A549 (cell line): ENCODE measurements around the gene FSTL4.

ENCODE experiments used
- CEBPB ChIP-seq, 2 experiments: fragments of >200 bp in 1 of 2; sonication (Bioruptor Twin) in 1 of 2; formaldehyde crosslinking in 1 of 2; IDR thresholded peaks; 2 replicates each; pipeline ENCODE4 v1.6.1; 2012 to 2016
- EP300 ChIP-seq, 2 experiments: fragments of >200 bp; sonication (Bioruptor Twin); formaldehyde crosslinking; IDR thresholded peaks; 2 replicates in 1 of 2; 3 replicates in 1 of 2; pipeline ENCODE4 v1.6.1; 2016 to 2017
- FOSL2 ChIP-seq, 2 experiments: fragments of 450-650 bp in 1 of 2; fragments of >200 bp in 1 of 2; sonication (Bioruptor Twin) in 1 of 2; formaldehyde crosslinking; IDR thresholded peaks; 2 replicates each; pipeline versions ENCODE4 v1.5.0 to v1.6.1; 2016 to 2020; ENCODE audit warnings: mild to moderate bottlenecking in 1 of 2, moderate library complexity in 1 of 2
- HOXB5 ChIP-seq: fragments of 250-450 bp; sonication (Bioruptor Pico); IDR thresholded peaks from 2 replicates; pipeline ENCODE4 v1.5.0; 2020; ENCODE audit warnings: mild to moderate bottlenecking, moderate library complexity
- JUN ChIP-seq, 2 experiments: fragments of >200 bp; sonication (Bioruptor Twin); formaldehyde crosslinking; IDR thresholded peaks; 2 replicates in 1 of 2; 3 replicates in 1 of 2; pipeline ENCODE4 v1.6.1; 2016 to 2017
- MAFK ChIP-seq: fragments of 450-650 bp; IDR thresholded peaks from 2 replicates; pipeline ENCODE4 v1.6.1; 2014; ENCODE audit not compliant: partially characterized antibody
- MAZ ChIP-seq: fragments of 150-350 bp; IDR thresholded peaks from 2 replicates; pipeline ENCODE4 v1.6.1; 2014; ENCODE audit warnings: antibody characterized with exemption, low read depth, low read length, borderline replicate concordance
- MYC ChIP-seq: IDR thresholded peaks from 2 replicates; pipeline ENCODE4 v1.6.1; 2012; ENCODE audit warnings: mild to moderate bottlenecking, inconsistent platforms, low read length, improper control_type of control experiment, borderline replicate concordance
- POLR2A ChIP-seq: IDR thresholded peaks from 2 replicates; pipeline ENCODE4 v1.6.1; 2012; ENCODE audit warnings: mild to moderate bottlenecking, low read length
- RCOR1 ChIP-seq: fragments of 150-350 bp; IDR thresholded peaks from 2 replicates; pipeline ENCODE4 v1.6.1; 2014; ENCODE audit warnings: antibody characterized with exemption, low read length, low read depth
- SMC3 ChIP-seq: fragments of >200 bp; sonication (Bioruptor Twin); formaldehyde crosslinking; IDR thresholded peaks from 3 replicates; pipeline ENCODE4 v1.6.1; 2018; ENCODE audit warnings: inconsistent platforms
- TF ChIP-seq, protein P1 (sequence below): fragments of >200 bp; sonication (Bioruptor Twin); formaldehyde crosslinking; IDR thresholded peaks from 3 replicates; pipeline ENCODE4 v1.5.1; 2016
- TF ChIP-seq, protein P2 (sequence below): IDR thresholded peaks from 2 replicates; pipeline ENCODE4 v1.6.1; 2012
- TF ChIP-seq, protein P3 (sequence below): fragments of >200 bp; sonication (Bioruptor Twin); formaldehyde crosslinking; IDR thresholded peaks from 3 replicates; pipeline ENCODE4 v1.6.1; 2016

DNA sequence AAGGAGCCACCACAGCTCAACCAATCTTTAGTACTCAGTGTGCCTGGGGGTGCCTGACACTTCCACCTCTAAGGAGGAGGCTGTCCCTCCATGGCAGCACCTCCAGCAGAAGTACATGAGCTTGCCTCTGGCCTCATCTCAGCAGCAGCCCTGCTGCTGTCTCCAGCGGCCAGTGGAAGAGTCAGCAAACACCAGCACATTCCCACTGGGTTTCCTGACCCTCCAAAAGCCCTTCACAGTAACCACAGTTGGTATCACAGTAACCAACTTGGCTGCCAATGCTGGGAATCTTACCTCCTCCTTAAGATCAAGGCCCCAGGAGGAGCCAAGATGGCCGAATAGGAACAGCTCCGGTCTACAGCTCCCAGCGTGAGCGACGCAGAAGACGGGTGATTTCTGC lies 29.4 kb downstream of the FSTL4 start:
- TF ChIP-seq, protein P1, sequence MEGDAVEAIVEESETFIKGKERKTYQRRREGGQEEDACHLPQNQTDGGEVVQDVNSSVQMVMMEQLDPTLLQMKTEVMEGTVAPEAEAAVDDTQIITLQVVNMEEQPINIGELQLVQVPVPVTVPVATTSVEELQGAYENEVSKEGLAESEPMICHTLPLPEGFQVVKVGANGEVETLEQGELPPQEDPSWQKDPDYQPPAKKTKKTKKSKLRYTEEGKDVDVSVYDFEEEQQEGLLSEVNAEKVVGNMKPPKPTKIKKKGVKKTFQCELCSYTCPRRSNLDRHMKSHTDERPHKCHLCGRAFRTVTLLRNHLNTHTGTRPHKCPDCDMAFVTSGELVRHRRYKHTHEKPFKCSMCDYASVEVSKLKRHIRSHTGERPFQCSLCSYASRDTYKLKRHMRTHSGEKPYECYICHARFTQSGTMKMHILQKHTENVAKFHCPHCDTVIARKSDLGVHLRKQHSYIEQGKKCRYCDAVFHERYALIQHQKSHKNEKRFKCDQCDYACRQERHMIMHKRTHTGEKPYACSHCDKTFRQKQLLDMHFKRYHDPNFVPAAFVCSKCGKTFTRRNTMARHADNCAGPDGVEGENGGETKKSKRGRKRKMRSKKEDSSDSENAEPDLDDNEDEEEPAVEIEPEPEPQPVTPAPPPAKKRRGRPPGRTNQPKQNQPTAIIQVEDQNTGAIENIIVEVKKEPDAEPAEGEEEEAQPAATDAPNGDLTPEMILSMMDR, result no peak
- TF ChIP-seq EP300 (IDR thresholded peaks at IDR 0.05) (no peak), POLR2A (no peak), MAFK (no peak), JUN (IDR thresholded peaks at IDR 0.05) (no peak), RCOR1 (no peak), MYC (no peak), HOXB5 (CRISPR knock-in tag) (no peak), CEBPB (IDR thresholded peaks at IDR 0.05) (no peak), FOSL2 (IDR thresholded peaks at IDR 0.05) (no peak), FOSL2 (CRISPR knock-in tag; IDR thresholded peaks at IDR 0.05) (no peak), MAZ (no peak), SMC3 (no peak)
- TF ChIP-seq, protein P2, sequence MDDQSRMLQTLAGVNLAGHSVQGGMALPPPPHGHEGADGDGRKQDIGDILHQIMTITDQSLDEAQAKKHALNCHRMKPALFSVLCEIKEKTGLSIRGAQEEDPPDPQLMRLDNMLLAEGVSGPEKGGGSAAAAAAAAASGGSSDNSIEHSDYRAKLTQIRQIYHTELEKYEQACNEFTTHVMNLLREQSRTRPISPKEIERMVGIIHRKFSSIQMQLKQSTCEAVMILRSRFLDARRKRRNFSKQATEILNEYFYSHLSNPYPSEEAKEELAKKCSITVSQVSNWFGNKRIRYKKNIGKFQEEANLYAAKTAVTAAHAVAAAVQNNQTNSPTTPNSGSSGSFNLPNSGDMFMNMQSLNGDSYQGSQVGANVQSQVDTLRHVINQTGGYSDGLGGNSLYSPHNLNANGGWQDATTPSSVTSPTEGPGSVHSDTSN, result no peak
- TF ChIP-seq, protein P3, sequence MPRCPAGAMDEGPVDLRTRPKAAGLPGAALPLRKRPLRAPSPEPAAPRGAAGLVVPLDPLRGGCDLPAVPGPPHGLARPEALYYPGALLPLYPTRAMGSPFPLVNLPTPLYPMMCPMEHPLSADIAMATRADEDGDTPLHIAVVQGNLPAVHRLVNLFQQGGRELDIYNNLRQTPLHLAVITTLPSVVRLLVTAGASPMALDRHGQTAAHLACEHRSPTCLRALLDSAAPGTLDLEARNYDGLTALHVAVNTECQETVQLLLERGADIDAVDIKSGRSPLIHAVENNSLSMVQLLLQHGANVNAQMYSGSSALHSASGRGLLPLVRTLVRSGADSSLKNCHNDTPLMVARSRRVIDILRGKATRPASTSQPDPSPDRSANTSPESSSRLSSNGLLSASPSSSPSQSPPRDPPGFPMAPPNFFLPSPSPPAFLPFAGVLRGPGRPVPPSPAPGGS, result no peak
